ENCODE measurements around the gene GALNT14. TPM values are rescaled to one million over a fixed set of nuclear protein-coding genes. Genes with fewer than 3 reads are reported as not detected.
A peak's percentile ranks its signal among the peaks of the same experiment; 100 is the strongest.

Gene GALNT14
- total RNA-seq, 1 donor, result 0.72 TPM

DNA sequence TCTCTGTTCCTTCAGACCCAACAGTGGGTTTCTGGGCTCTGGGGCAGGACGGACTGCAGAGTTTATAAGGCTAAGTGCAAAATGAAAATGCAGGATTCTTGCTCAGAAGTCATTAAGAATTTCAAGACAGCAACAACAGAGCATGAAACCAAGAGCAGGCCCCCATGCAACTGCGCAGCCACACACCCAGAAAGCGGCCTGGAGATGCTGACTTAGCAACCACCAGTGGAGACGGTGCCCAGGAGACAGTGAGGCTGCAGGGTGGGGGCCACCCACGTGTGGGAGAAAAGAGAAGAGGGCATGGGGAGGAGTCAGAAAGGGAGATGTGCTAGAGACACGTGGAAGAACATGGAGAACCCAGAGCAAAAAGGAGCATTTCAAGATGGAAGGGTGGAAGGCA is 66.5 kb downstream of the GALNT14 start:
- no peak for DNase-seq (ENCODE audit: low read depth)
- no peak overlapping the region for H3K4me3 ChIP-seq (ENCODE audit: low read depth, low read length)
- no peak for TF ChIP-seq CTCF (IDR thresholded peaks at IDR 0.05; ENCODE audit: insufficient read depth, low read length)

GRCh38 chr2:31070339-31071125 is 67.7 kb downstream of the GALNT14 start:
- no peak for TF ChIP-seq CTCF (IDR thresholded peaks at IDR 0.05; ENCODE audit: insufficient read depth, low read length)
- peak; percentile 9 for DNase-seq (ENCODE audit: low read depth)
- no peak overlapping the region for H3K4me3 ChIP-seq (ENCODE audit: low read depth, low read length)

DNA sequence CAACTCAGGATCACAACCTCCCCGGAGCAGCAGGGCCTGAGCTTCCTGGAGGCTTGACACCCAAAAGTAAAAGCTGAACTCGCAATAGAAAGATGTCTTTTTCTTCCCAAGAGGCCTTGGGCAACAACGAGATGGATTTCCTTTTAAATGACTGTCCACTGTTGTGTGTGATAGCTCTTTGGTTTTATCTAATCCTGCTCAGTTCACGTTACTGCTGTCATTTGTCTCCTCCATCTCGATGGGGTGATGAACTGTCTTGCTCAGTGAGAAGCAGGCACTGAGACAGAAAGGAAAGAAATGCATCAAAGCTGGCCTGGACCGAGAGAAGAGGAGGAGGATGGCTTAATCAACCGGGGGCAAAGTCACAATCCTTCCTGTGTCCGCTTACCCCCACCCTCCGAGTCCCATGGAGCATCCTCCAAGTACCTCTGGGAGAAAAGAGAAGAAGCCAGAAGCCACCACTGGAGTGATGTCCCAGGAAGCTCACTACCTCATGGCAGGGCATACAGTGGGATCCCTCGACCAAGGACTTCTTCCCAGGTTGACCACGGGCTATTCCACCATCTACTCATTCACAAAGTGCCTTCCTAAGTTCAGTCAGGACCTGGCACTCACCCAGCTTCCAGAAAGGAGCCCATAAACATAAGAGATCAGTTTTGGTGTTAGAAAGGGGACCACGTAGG is 68.5 kb downstream of the GALNT14 start:
- no peak for TF ChIP-seq CTCF (IDR thresholded peaks at IDR 0.05; ENCODE audit: insufficient read depth, low read length)
- H3K4me3 ChIP-seq (ENCODE audit: low read depth, low read length), result no peak overlapping the region

GRCh38 chr2:31067259-31067658 is 71.0 kb downstream of the GALNT14 start:
- peak; percentile 7 for TF ChIP-seq CTCF (IDR thresholded peaks at IDR 0.05; ENCODE audit: insufficient read depth, low read length)
- H3K4me3 ChIP-seq (ENCODE audit: low read depth, low read length), result no peak overlapping the region
- no peak for DNase-seq (ENCODE audit: low read depth)

More for the DNA sequence above, 68.5 kb downstream of the GALNT14 start:
- DNase-seq (ENCODE audit: low read depth), result no peak

GRCh38 chr2:31066551-31066950 is 71.7 kb downstream of the GALNT14 start:
- TF ChIP-seq CTCF (IDR thresholded peaks at IDR 0.05; ENCODE audit: insufficient read depth, low read length), result no peak
- DNase-seq (ENCODE audit: low read depth), result no peak
- no peak overlapping the region for H3K4me3 ChIP-seq (ENCODE audit: low read depth, low read length)

GRCh38 chr2:31066086-31066485 is 72.2 kb downstream of the GALNT14 start:
- TF ChIP-seq CTCF (IDR thresholded peaks at IDR 0.05; ENCODE audit: insufficient read depth, low read length), result no peak
- DNase-seq (ENCODE audit: low read depth), result no peak
- no peak overlapping the region for H3K4me3 ChIP-seq (ENCODE audit: low read depth, low read length)

Data from fibroblast of the aortic adventitia (primary cell).